Loucy (cell line): ENCODE data around the gene CD58.

Source experiments
- H2AFZ ChIP-seq: fragments of 200-600 bp; sonication (generic); 2 replicates; pipeline ENCODE4 v1.6.0; 2016; ENCODE audit warnings: antibody characterized with exemption, mild to moderate bottlenecking, low read length, moderate library complexity
- H3F3A ChIP-seq: fragments of 200-600 bp; 2 replicates; pipeline ENCODE4 v1.6.0; 2016; ENCODE audit warnings: antibody characterized with exemption, low read depth, mild to moderate bottlenecking
- H3K27me3 ChIP-seq: fragments of 200-600 bp; sonication (generic); 2 replicates; pipeline ENCODE4 v1.6.1; 2014; ENCODE audit warnings: low read length, mild to moderate bottlenecking; ENCODE audit not compliant: insufficient read depth, poor library complexity, severe bottlenecking
- H3K36me3 ChIP-seq: fragments of 200-600 bp; sonication (generic); 2 replicates; pipeline ENCODE4 v1.6.1; 2016; ENCODE audit warnings: low read length; ENCODE audit not compliant: insufficient read depth
- H3K4me1 ChIP-seq: fragments of 200-600 bp; sonication (generic); 2 replicates; pipeline ENCODE4 v1.5.1; 2014; ENCODE audit warnings: low read length, mild to moderate bottlenecking; ENCODE audit not compliant: insufficient read depth, poor library complexity, severe bottlenecking
- H3K4me2 ChIP-seq: fragments of 200-600 bp; sonication (generic); 2 replicates; pipeline ENCODE4 v1.6.0; 2014; ENCODE audit warnings: antibody characterized with exemption, low read length, low read depth, mild to moderate bottlenecking; ENCODE audit not compliant: poor library complexity, severe bottlenecking
- H3K4me3 ChIP-seq: fragments of 200-600 bp; sonication (generic); 2 replicates; pipeline ENCODE4 v1.5.1; 2014; ENCODE audit warnings: low read length, mild to moderate bottlenecking, mixed read lengths; ENCODE audit not compliant: poor library complexity, severe bottlenecking
- H3K79me2 ChIP-seq: fragments of 200-600 bp; sonication (generic); 2 replicates; pipeline ENCODE4 v1.6.1; 2014; ENCODE audit warnings: low read length; ENCODE audit not compliant: insufficient read depth
- H3K9ac ChIP-seq: fragments of 200-600 bp; sonication (generic); 2 replicates; pipeline ENCODE4 v1.6.0; 2014; ENCODE audit warnings: mild to moderate bottlenecking, low read depth, low read length, moderate library complexity; ENCODE audit not compliant: poor library complexity, severe bottlenecking
- H3K9me2 ChIP-seq: fragments of 200-600 bp; sonication (generic); replicated peaks from 2 replicates; pipeline ENCODE4 v1.6.1; 2016; ENCODE audit warnings: low read depth, low read length, mixed read lengths
- H3K9me3 ChIP-seq: fragments of 200-600 bp; sonication (generic); 2 replicates; pipeline ENCODE4 v1.6.1; 2014; ENCODE audit warnings: mild to moderate bottlenecking, antibody characterized with exemption, low read length, low read depth; ENCODE audit not compliant: insufficient read depth
- H4K20me1 ChIP-seq: fragments of 200-600 bp; sonication (generic); 2 replicates; pipeline ENCODE4 v1.6.0; 2014; ENCODE audit warnings: antibody characterized with exemption, low read length, mild to moderate bottlenecking; ENCODE audit not compliant: insufficient read depth, poor library complexity, severe bottlenecking
- EZH2phosphoT487 ChIP-seq: fragments of 200-600 bp; IDR thresholded peaks from 2 replicates; pipeline ENCODE4 v1.6.1; 2018; ENCODE audit warnings: antibody characterized with exemption, mild to moderate bottlenecking, moderate library complexity, borderline replicate concordance
- TF ChIP-seq, protein P1 (sequence below): fragments of 200-600 bp; sonication (generic); conservative IDR thresholded peaks from 2 replicates; pipeline ENCODE4 v1.5.1; 2014; ENCODE audit warnings: mild to moderate bottlenecking, antibody characterized with exemption, low read length

Gene CD58

DNA sequence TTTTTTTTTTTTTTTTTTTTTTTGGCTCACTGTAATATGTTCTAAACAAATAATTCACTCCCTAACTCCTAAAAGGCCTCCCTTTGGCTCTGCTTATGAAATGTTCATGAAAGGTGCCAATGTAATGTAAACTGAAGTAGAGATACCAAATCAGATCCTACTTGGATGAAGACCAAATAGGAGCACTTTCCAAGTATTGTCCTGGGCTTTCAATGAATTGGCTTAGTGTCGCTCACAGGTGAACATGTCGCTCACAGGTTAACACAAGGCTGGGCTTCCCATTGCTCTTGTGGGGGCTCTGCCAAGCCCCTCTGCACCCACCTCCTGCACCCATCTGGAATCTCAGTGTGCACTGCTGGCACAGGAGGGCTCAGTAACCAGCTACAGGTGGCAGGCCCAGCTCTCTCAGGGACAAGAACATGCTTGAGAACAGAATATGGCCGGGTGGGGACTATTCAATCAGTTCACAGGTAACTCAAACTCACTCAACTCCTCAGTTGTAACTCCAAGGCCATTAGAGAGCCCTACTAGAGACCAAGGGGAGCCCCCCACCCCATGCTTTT lies 10.6 kb upstream of the CD58 start:
- Histone ChIP-seq H4K20me1 (no peaks in the 10 kb centered on the region), H3K9ac (no peak overlapping the region), H3K9me3 (no peaks in the 10 kb centered on the region), H3K36me3 (no peaks in the 10 kb centered on the region), H3K79me2 (no peaks in the 10 kb centered on the region), H2AFZ (no peak overlapping the region), H3K9me2 (no peaks in the 10 kb centered on the region), H3K4me1 (no peaks in the 10 kb centered on the region), H3K27me3 (no peaks in the 10 kb centered on the region), H3K4me3 (no peak overlapping the region), H3F3A (no peaks in the 10 kb centered on the region), H3K4me2 (no peak overlapping the region)
- TF ChIP-seq EZH2phosphoT487, result no peak
- TF ChIP-seq, protein P1, sequence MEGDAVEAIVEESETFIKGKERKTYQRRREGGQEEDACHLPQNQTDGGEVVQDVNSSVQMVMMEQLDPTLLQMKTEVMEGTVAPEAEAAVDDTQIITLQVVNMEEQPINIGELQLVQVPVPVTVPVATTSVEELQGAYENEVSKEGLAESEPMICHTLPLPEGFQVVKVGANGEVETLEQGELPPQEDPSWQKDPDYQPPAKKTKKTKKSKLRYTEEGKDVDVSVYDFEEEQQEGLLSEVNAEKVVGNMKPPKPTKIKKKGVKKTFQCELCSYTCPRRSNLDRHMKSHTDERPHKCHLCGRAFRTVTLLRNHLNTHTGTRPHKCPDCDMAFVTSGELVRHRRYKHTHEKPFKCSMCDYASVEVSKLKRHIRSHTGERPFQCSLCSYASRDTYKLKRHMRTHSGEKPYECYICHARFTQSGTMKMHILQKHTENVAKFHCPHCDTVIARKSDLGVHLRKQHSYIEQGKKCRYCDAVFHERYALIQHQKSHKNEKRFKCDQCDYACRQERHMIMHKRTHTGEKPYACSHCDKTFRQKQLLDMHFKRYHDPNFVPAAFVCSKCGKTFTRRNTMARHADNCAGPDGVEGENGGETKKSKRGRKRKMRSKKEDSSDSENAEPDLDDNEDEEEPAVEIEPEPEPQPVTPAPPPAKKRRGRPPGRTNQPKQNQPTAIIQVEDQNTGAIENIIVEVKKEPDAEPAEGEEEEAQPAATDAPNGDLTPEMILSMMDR, result no peak

DNA sequence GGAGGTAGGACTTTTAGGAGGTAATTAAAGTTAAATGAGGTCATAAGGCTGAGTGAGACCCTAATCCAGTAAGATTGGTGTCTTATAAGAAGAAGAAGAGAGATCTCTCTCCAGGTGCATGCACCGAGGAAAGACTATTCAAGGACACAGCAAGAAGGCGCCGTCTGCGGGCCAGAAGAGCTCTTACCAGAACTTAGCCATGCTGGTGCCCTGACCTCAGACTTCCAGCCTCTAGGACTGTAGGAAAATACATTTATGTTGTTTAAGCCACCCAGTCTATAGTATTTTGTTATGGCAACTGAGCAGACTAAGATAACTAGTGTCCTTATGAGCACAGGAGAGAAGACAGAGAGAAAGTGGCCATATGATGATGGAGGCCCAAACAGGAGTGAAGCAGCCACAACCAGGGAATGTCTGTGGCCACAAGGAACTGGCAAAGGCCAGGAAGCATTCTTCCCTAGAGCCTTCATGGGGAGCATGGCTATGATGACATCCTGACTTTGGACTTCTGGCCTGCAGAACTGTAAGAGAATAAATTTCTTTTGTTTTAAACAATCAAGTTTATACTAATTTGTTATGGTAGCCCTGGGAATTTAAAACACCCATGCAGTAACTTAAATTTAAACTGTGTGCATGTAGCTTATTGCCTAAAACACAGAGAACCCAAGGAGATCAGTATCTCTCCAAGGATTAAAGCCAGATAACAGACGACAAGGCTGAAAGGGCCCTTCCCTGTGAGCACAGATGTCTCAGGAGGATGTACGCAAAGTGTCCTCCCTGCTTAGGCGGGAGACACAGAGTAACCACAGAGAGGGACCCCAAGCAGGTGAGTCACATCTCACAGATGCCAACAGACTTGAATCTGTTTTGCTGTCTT lies 9.9 kb upstream of the CD58 start:
- Histone ChIP-seq H3K4me2 (no peak overlapping the region), H3K9ac (no peak overlapping the region), H3K9me2 (no peaks in the 10 kb centered on the region), H3K9me3 (no peaks in the 10 kb centered on the region), H3K27me3 (no peaks in the 10 kb centered on the region), H3K36me3 (no peaks in the 10 kb centered on the region), H3K4me1 (no peaks in the 10 kb centered on the region), H3K4me3 (no peak overlapping the region), H3K79me2 (no peaks in the 10 kb centered on the region), H3F3A (no peaks in the 10 kb centered on the region), H4K20me1 (no peaks in the 10 kb centered on the region), H2AFZ (no peak overlapping the region)
- TF ChIP-seq, protein P1, result no peak
- no peak for TF ChIP-seq EZH2phosphoT487

DNA sequence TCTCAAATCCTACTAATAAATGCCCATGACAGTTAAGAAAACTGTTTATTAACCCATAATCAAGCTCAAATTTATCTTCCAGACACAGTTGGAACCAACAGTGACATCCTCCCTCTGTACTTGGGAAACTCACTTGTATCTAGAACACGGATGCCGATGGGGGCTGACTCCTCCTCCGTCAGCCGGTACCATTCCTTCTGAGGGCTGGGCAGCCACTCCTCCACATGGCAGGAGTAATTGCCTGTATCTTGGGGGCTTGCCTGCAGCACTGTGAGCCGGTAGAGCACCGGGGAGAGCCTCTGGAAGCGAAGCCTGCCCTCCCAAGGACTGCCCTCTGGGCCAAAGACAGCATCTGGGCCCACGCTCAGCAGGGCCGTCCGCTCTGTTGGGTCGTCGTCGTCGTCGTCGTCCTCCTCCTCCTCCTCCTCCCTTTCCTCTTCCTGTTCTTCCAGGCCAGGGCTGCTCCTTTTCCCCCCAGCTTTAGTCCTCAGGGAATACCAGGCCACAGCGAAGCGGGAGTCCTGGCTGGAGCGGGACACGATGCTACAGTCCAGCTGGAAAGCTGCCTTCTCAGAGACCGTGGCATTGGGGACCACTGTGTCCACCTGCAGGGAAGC lies 8.5 kb upstream of the CD58 start:
- no peaks in the 10 kb centered on the region for H3K9me2 ChIP-seq
- no peaks in the 10 kb centered on the region for H4K20me1 ChIP-seq

More for the DNA sequence above, 8.5 kb upstream of the CD58 start:
- Histone ChIP-seq H3K4me1 (no peaks in the 10 kb centered on the region), H3F3A (no peaks in the 10 kb centered on the region), H3K9me3 (no peaks in the 10 kb centered on the region), H3K27me3 (no peaks in the 10 kb centered on the region), H3K9ac (no peak overlapping the region), H2AFZ (no peak overlapping the region), H3K4me2 (no peak overlapping the region), H3K36me3 (no peaks in the 10 kb centered on the region), H3K79me2 (no peaks in the 10 kb centered on the region), H3K4me3 (no peak overlapping the region)
- TF ChIP-seq EZH2phosphoT487, result no peak
